Daoy (cell line): ENCODE data around the gene NR1I2. TPM values are rescaled to one million over a fixed set of nuclear protein-coding genes. Genes with fewer than 3 reads are reported as not detected.

Experiments used
- DNase-seq: peaks from one replicate; pipeline ENCODE4 v3.0.0-alpha.2; 2015; ENCODE audit warnings: low read depth
- total RNA-seq: library from RNA; depleted of rRNA; stranded (reverse); fragments of >200 nt; shearing (Covaris generic); gene quantifications from 2 replicates; pipeline ENCODE4 v1.2.3, GENCODE V29; 2014; rRNA removed

The NR1I2 gene
- total RNA-seq = 1.0 and 1.3 TPM in 2 replicates

DNA sequence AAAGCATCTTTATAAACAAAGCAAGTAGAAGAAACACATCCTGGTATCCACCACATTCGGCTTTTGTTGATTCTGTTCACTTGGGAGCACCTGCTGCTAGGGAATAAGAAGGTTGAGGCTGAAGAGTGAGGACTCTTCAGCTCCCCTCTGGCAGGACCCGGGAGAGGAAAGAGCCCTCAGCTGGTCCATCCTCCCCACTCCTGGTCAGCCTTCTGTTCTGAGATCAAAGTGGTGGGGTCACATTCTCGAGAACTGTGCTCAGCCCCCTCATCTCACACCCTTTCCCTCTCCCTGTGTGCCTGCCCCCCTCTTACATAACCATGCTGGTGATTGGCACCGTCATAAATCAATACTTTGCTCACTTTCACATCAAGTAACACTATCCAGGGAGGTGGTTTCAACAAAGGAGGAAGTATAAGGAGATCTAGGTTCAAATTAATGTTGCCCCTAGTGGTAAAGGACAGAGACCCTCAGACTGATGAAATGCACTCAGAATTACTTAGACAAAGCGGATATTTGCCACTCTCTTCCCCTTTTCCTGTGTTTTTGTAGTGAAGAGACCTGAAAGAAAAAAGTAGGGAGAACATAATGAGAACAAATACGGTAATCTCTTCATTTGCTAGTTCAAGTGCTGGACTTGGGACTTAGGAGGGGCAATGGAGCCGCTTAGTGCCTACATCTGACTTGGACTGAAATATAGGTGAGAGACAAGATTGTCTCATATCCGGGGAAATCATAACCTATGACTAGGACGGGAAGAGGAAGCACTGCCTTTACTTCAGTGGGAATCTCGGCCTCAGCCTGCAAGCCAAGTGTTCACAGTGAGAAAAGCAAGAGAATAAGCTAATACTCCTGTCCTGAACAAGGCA is at the start of gene NR1I2:
Gene NR1I2 (plus strand): TSS at position 772 of the 869 bp plus-strand sequence.
- DNase-seq = no peak

DNA sequence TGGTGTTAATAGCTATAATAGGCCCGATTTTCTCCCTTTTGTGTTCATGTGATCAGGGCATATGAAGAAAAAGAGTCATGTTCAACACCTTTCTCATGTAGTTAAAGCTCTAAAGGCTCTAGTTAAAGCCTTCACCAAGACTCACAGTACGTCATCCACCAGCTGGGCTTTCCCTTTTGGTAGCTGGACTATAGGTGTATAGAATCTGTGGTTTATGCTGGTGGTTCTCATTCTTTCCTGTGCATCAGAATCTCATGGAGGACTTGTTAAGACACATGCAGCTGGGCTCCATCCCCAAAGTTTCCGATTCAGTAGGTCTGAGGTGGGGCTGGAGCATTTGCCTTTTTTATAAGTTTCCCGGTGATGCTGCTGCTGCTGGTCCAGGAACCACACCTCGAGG is 48.1 kb upstream of the NR1I2 start:
- no peak for DNase-seq

- no peak for DNase-seq
These were observed 43.2 kb upstream of the NR1I2 start for GRCh38 chr3:119738741-119739140.

DNA sequence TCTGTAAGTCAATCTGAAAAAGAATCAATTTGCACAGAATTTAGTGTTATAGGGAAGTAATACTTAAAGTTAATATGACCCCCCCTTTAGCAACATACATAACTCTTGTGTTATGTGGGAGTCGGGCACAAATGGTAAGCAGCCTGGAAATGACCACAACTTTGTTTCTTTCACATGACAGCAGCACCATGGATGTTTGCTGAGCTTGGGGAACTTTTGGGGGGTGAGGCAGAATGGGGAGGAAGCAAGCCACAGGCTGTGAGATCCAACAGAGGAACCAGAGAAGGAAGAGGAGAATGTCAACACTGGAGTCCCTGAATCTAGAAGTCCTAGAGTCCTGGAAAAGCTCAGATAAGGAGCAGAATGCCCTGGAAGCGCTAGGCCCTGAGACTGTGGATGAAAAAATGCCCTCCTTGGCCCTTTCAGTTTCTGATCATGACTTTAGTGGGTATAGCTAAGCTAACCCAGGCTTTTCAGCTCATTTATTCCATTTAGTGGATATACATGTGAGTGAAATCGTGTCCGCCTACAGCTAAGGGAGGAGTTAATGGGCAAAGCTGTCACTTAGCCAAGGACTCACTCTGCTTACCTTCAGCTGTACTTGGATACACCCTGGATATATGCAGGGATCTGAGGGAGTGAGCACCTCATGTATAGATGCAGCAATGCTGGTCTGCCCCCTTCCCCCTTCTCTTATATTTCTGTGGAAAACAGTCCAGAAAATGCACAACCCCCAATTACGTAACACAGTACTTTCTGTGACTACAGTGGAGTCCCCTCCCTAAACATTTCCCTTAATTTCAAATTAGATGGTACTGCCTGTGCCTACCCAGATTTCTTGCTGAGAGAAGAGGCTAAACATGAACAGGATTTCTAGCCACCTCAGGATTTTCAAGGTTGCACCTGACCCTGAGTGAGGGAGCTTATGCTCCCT is 40.0 kb upstream of the NR1I2 start:
- no peak for DNase-seq

DNA sequence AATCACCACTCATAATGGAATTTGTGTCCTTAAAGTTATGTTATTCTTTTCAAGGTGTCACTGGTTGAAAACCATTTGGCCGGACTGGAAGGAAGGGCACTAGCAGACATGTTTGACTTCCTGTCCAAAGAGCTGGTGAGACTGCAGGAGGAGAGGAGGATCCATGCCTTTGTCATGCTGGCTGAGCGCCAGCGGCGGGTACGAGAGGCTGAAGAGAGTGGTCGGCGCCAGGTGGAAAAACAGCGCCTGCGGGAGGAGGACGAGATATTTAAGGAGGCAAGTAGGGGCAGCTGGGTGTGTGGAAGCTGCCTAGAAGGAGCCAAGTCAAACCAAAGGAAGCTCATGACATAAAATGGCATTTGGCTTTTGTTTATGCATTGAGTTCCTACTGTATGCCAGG is 38.0 kb upstream of the NR1I2 start:
- no peak for DNase-seq

- no peak for DNase-seq
These were observed 36.0 kb upstream of the NR1I2 start for GRCh38 chr3:119745942-119746341.

- DNase-seq = no peak
These were observed 35.5 kb upstream of the NR1I2 start for GRCh38 chr3:119746423-119746822.

- DNase-seq = no peak
These were observed 34.5 kb upstream of the NR1I2 start for GRCh38 chr3:119747357-119747756.

DNA sequence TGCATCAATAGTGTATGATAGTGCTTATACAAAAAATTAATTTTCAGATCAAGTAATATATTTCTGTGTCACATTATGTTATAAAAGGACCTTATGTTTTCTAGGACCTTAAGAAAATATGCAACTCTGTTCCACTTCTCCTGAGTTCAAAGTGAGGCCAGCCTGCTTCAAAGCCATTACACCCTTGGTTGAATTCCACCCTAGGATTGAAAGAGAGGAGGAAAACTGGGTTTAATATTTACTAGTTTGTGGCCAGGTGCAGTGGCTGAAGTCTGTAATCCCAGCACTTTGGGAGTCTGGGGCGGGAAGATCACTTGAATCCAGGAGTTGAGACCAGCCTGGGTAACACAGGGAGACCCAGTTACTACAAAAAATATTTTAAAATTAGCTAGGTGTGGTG is 32.9 kb upstream of the NR1I2 start:
- DNase-seq = no peak

DNA sequence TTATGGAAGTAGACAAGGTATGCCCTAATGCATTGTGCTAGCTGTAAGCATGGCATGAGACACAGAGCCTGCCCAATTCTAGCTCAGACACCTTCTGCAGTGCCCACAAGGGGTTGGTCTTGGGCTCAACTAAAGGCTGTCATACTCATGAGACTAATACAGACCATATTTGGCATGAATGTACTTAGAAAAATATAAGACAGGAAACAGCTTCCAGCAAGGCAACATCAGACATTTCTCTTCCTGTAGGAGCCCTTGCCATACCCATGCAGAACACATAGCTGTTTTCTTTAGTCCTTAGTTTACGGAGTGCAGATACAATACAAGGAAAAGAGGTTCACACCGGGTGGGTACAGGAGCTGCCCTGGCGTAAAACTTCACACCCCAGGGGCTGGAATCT is 30.5 kb upstream of the NR1I2 start:
- no peak for DNase-seq

DNA sequence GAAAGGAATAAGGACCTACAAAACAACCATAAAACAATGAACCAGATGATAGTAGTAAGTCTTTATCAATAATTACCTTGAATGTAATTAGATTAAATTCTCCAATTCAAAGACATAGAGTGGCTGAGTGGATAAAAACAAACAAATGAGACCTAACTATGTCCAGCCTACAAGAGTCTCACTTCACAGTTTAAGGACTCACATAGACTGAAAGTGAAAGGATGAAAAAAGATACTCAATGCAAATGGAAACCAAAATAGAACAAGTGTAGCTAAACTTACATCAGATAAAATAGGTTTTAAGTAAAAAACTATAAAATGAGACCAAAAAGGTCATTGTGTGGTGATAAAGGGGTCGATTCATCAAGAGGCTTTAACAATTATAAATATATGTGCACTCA is 21.9 kb upstream of the NR1I2 start:
- DNase-seq = no peak

- DNase-seq = no peak
These were observed 19.0 kb upstream of the NR1I2 start for GRCh38 chr3:119762876-119763275.

- no peak for DNase-seq
These were observed 18.4 kb upstream of the NR1I2 start for GRCh38 chr3:119763466-119763865.

GRCh38 chr3:119765239-119765638 is 16.7 kb upstream of the NR1I2 start:
- no peak for DNase-seq

DNA sequence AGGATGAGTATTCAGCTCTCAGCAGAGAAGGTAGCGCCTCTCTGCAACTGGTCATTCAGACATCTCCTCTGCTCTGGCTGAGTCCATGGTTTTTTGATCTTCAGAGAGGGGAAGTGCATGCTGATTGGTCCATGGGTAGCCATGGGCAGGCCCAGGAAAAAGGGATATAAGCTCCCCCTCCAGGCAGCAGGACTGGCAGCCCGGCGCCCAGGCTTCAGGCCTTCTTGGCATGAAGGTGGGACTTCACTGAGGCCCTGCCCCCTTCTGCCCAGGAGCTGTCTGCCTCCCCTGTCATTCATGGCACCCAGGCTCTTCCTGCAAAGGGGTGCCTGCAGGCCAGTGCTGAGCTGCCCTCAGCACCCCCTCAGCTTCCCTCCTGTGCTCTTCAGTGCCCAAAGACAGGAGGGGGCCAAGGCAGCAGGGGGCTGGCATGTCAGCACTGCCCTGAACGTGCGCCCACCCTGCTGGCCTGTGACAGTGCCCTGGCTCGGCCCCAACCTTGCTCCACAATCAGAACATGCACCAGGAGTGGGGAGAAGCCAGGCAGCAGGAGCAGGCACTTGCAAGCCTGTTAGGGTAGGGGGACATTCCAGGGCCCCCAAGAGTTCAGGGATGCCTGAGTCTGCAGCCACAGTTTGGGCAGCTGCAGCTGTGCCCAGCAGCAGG is 13.8 kb upstream of the NR1I2 start:
- DNase-seq = no peak

DNA sequence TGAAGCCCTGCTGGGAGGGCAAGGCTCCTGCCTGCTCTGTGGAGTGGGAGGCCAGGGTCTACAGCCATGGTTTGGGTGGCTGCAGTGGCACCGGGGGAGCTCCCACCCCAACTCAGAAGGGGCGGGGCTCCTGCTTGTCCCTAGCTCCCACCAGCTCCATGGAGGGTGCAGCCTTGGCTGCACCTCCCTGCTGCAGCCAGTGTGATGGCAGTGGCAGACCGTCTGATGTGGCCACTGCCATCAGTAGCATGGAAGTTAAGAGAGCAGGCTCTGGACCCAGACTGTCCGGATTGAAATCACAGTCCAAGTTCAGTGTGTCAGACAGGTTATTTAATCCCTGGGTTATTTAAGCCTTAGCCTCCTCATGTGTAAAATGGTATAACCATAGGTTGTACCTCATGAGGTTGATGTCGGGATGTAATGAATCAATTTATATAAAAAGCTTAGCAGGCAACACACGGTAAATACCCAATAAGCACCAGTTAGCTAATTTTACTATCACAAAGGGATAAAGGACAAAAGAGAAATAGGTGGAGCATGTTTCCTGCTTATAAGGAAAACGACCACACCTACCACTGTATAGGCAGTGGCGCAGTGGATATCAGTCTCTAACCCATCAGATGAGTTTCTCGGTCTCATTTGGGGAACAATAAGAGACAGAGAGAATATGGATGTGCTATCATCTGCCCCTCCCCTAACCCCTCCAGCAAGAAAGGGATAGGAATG is 13.1 kb upstream of the NR1I2 start:
- no peak for DNase-seq

GRCh38 chr3:119769394-119770149 is 12.3 kb upstream of the NR1I2 start:
- peak; percentile 93 for DNase-seq

GRCh38 chr3:119774444-119774843 is 7.5 kb upstream of the NR1I2 start:
- DNase-seq = no peak

DNA sequence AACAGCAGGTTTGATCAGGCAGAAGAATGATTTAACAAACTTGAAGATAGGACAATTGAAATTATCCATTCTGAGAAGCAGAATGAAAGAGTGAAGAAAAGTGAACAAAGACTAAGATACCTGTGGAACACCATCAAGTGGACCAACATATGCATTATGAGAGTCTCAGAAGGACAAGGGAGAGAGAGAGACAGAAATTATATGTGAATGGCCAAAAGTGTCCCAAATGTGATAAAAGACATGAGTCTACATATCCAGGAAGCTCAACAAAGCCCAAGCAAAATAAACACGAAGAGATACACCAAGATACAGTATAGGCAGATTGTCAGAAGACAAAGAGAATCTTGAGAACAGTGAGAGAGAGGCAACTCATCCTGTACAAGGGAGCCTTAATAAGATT is 5.6 kb upstream of the NR1I2 start:
- DNase-seq = no peak

- DNase-seq = no peak
These were observed 3.7 kb upstream of the NR1I2 start for GRCh38 chr3:119778176-119778575.

DNA sequence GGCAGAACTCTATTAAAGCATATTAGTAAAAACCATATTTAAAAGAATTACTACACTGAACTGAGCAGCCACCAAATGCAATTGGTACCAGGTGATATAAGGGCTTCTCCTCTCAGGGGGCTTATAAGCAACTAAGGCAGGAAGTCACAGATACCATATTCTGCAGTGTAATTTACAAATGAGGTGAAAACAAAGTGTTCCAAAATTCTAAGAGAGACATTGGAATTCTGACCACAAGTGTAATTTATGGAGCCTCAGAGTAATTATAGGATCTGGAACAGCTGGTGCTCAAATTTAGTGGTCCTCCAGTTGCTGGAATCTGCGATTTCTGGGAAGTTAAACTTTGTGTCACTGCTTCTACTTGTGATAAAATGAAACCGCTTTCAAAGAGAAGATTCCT is 3.1 kb upstream of the NR1I2 start:
- DNase-seq = no peak
